Right ventricle myocardium inferior (tissue), 1 donor: ENCODE results near the gene ABO. TPM values are rescaled to one million over a fixed set of nuclear protein-coding genes. Genes with fewer than 3 reads are reported as not detected.
"Not testable (repeated sequence)": the region's sequence is repeated elsewhere in the genome, so short reads cannot be mapped to it uniquely, and the experiment has no call there.

Source experiments
- ATAC-seq: fragments of 200-7000 bp; cut with Tn5 transposase; one replicate; pipeline ENCODE4 v1.9.1; 2020; ENCODE audit warnings: mild to moderate bottlenecking, moderate library complexity
- DNase-seq: peaks from one replicate; pipeline ENCODE4 v3.0.0; 2021; ENCODE audit errors: missing footprints
- intact Hi-C: fragments of 100-400 bp; cut with DNase I; formaldehyde crosslinking; loops from one replicate; pipeline ENCODE4 v1.11.0; 2022
- total RNA-seq: library from RNA; stranded (reverse); fragmentation: NEBNext Ultra II Directional; extraction: Animal tissue kit (Norgen Biotek cat#: 25700); gene quantifications from one replicate; pipeline ENCODE4 v1.2.1, GENCODE V29; 2021
- donor health status: DM: no; HTN: yes; CAD: no; lungs with severe emphysema.

Gene ABO
- total RNA-seq, 1 donor from 2014 or later = 1.5 TPM

- not testable (repeated sequence) for ATAC-seq
Measured at GRCh38 chr9:133299996-133300395, 25.0 kb upstream of the ABO start.

GRCh38 chr9:133294257-133294656, 19.3 kb upstream of the ABO start:
- DNase-seq = no peak
- no peak for ATAC-seq
- intact Hi-C loops = no loop called here

More at GRCh38 chr9:133299996-133300395, 25.0 kb upstream of the ABO start:
- intact Hi-C loops, DNase-seq: not testable (repeated sequence)

GRCh38 chr9:133290751-133291302, 15.8 kb upstream of the ABO start:
- intact Hi-C loops = no loop called here

GRCh38 chr9:133286523-133286922, 11.5 kb upstream of the ABO start:
- intact Hi-C loops = no loop called here
- DNase-seq (no peak), ATAC-seq (no peak)

More at GRCh38 chr9:133290751-133291302, 15.8 kb upstream of the ABO start:
- DNase-seq (no peak), ATAC-seq (no peak)

- ATAC-seq = no peak
- intact Hi-C loops = no loop called here
- no peak for DNase-seq
Measured at GRCh38 chr9:133285252-133285775, 10.3 kb upstream of the ABO start.

- DNase-seq = no peak
- ATAC-seq = no peak
- intact Hi-C loops = no loop called here
Measured at GRCh38 chr9:133284362-133284761, 9.4 kb upstream of the ABO start.

- ATAC-seq, intact Hi-C loops, DNase-seq: not testable (repeated sequence)
Measured at GRCh38 chr9:133283255-133284032, 8.4 kb upstream of the ABO start.

GRCh38 chr9:133282464-133283238, 7.7 kb upstream of the ABO start:
- no peak for ATAC-seq
- intact Hi-C loops = no loop called here
- no peak for DNase-seq

GRCh38 chr9:133280392-133280791, 5.4 kb upstream of the ABO start:
- no peak for ATAC-seq
- no peak for DNase-seq
- intact Hi-C loops = no loop called here

GRCh38 chr9:133278161-133279114, 3.4 kb upstream of the ABO start:
- DNase-seq = no peak
- no peak for ATAC-seq
- intact Hi-C loops = no loop called here

- intact Hi-C loops = no loop called here
- no peak for ATAC-seq
- no peak for DNase-seq
Measured at GRCh38 chr9:133277467-133277866, 2.5 kb upstream of the ABO start.

- DNase-seq = no peak
- intact Hi-C loops = no loop called here
- no peak for ATAC-seq
Measured at GRCh38 chr9:133276923-133277322, 1.9 kb upstream of the ABO start.

GRCh38 chr9:133276001-133276884, 1.2 kb upstream of the ABO start:
- DNase-seq = no peak
- intact Hi-C loops = no loop called here
- no peak for ATAC-seq

- ATAC-seq = no peak
- intact Hi-C loops = loop anchor here (1.0 to 5.0 kb wide), 2 partner anchors 37 to 86 kb away; no protein-coding TSS in a partner anchor
- DNase-seq = no peak
Measured at GRCh38 chr9:133274236-133275104, 531 bp downstream of the ABO start.

- DNase-seq (no peak), ATAC-seq (no peak)
- intact Hi-C loops = loop anchor here (5.0 kb wide), 1 partner anchor 37 kb away; no protein-coding TSS in a partner anchor
Measured at GRCh38 chr9:133273819-133274218, 1.2 kb downstream of the ABO start.

GRCh38 chr9:133273098-133273497, 1.9 kb downstream of the ABO start:
- no peak for DNase-seq
- ATAC-seq = no peak
- intact Hi-C loops = loop anchor here (5.0 kb wide), 1 partner anchor 36 kb away; no protein-coding TSS in a partner anchor
